NB4 (cell line): ENCODE measurements around the gene REXO2.

Experiments
- MYC ChIP-seq: IDR thresholded peaks from 2 replicates; pipeline ENCODE4 v1.6.1; 2011; ENCODE audit warnings: low read depth, low read length
- POLR2A ChIP-seq: IDR thresholded peaks from 2 replicates; pipeline ENCODE4 v1.6.1; 2011; ENCODE audit warnings: mild to moderate bottlenecking; ENCODE audit not compliant: insufficient read length; ENCODE audit errors: extremely low read depth
- TF ChIP-seq, protein P1 (sequence below): IDR thresholded peaks from one replicate; pipeline ENCODE4 v1.5.1; 2012; ENCODE audit warnings: low read depth, low read length

GRCh38 chr11:114479331-114479730 is 40.1 kb downstream of the REXO2 start:
- TF ChIP-seq, protein P1, sequence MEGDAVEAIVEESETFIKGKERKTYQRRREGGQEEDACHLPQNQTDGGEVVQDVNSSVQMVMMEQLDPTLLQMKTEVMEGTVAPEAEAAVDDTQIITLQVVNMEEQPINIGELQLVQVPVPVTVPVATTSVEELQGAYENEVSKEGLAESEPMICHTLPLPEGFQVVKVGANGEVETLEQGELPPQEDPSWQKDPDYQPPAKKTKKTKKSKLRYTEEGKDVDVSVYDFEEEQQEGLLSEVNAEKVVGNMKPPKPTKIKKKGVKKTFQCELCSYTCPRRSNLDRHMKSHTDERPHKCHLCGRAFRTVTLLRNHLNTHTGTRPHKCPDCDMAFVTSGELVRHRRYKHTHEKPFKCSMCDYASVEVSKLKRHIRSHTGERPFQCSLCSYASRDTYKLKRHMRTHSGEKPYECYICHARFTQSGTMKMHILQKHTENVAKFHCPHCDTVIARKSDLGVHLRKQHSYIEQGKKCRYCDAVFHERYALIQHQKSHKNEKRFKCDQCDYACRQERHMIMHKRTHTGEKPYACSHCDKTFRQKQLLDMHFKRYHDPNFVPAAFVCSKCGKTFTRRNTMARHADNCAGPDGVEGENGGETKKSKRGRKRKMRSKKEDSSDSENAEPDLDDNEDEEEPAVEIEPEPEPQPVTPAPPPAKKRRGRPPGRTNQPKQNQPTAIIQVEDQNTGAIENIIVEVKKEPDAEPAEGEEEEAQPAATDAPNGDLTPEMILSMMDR: no peak
- TF ChIP-seq POLR2A (no peak), MYC (no peak)
